ENCODE measurements around the gene ZBTB20. TPM values are rescaled to one million over a fixed set of nuclear protein-coding genes. Genes with fewer than 3 reads are reported as not detected.

Gene ZBTB20
- total RNA-seq, 1 experiment from 2014 or later: 26.5 TPM

DNA sequence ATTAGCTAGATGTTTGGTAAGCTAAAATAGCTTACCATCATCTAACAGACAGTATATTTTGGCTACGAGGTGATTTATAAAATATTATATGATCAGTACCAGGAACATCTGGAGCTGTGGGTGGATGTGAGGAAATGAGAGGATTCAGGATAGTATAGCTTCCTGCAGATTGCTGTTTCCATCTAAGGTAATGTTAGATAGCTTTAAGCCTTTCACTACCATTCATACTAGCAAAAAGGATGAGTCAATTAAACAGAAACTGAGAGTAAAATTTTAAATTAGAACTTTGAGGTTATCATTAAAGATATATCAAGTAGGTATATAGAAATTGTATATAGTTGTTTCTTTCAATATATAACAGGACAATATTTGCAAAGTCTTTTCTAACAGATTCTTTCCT lies 8.0 kb downstream of the ZBTB20 start:
- no peaks in the 10 kb centered on the region for H3K79me2 ChIP-seq (ENCODE audit: low read depth)
- no peaks in the 10 kb centered on the region for H3K4me1 ChIP-seq (replicated peaks; ENCODE audit: insufficient read depth)
- TF ChIP-seq, protein P1, sequence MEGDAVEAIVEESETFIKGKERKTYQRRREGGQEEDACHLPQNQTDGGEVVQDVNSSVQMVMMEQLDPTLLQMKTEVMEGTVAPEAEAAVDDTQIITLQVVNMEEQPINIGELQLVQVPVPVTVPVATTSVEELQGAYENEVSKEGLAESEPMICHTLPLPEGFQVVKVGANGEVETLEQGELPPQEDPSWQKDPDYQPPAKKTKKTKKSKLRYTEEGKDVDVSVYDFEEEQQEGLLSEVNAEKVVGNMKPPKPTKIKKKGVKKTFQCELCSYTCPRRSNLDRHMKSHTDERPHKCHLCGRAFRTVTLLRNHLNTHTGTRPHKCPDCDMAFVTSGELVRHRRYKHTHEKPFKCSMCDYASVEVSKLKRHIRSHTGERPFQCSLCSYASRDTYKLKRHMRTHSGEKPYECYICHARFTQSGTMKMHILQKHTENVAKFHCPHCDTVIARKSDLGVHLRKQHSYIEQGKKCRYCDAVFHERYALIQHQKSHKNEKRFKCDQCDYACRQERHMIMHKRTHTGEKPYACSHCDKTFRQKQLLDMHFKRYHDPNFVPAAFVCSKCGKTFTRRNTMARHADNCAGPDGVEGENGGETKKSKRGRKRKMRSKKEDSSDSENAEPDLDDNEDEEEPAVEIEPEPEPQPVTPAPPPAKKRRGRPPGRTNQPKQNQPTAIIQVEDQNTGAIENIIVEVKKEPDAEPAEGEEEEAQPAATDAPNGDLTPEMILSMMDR (conservative IDR thresholded peaks at IDR 0.05): no peak
- no peak for TF ChIP-seq EZH2 (IDR thresholded peaks at IDR 0.05; ENCODE audit: low read depth)
- H3K27me3 ChIP-seq (ENCODE audit: insufficient read depth, low read depth): no peaks in the 10 kb centered on the region
- no peaks in the 10 kb centered on the region for H3F3A ChIP-seq (ENCODE audit: insufficient read depth, low read depth)
- no peak overlapping the region for H3K4me2 ChIP-seq
- H4K20me1 ChIP-seq (ENCODE audit: insufficient read depth): no peaks in the 10 kb centered on the region
- BruUV-seq (replicated peaks): no TSS peak
- no peak for DNase-seq
- CTCF ChIA-PET: no interaction called here
- intact Hi-C loops (cut with micrococcal nuclease; ENCODE audit: unreplicated experiment): no loop called here
- H3K4me3 ChIP-seq: no peak overlapping the region
- no peak overlapping the region for H3K27ac ChIP-seq
- no peaks in the 10 kb centered on the region for H3K9me2 ChIP-seq (ENCODE audit: insufficient read depth)
- no peak overlapping the region for H2AFZ ChIP-seq
- H3K9me3 ChIP-seq (ENCODE audit: insufficient read depth, low read depth): no peaks in the 10 kb centered on the region
- H3K36me3 ChIP-seq (ENCODE audit: low read depth): no peaks in the 10 kb centered on the region
- POLR2A ChIA-PET (ENCODE audit: unreplicated experiment): interaction anchor here (0.6 kb wide), 1 partner anchor 16 kb away, joined by 4 read pairs; no protein-coding TSS in a partner anchor

DNA sequence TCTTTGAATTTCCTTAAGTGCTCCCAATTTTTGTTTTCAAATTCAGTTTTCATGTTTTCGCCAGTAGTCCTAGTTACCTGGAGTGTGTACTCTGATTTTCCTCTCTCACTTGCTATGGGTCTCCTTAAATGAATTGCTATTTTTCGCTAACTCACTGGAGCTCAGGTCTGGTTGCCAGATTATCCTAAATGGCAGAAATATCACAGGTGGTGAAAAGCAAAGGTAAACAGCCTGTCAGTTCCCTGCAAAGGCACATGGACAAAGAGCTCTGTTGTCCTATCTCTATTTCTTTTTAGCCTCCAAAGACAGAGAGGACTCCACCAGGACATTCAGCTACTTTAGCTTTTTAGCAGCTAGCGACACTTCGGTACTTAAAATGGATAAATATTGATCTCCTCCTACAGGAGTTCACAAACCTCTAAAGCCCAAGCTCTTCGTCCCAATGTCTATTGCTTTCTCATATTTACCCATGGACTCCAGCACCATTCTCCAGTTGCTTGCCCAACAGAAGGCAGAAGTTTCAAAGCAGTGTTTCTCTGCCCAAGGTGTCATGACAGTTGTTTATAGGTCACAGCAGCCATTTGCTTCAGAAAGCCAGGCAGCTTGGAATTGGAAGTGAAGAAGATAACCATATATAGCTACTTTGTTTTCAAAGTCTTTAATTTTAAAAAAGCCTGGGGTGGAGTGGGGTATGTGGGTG lies 12.3 kb downstream of the ZBTB20 start:
- Histone ChIP-seq H2AFZ (no peak overlapping the region), H3K27ac (no peak overlapping the region), H3K4me1 (replicated peaks; ENCODE audit: insufficient read depth) (no peaks in the 10 kb centered on the region), H3K36me3 (ENCODE audit: low read depth) (no peaks in the 10 kb centered on the region), H3K79me2 (ENCODE audit: low read depth) (no peaks in the 10 kb centered on the region), H4K20me1 (ENCODE audit: insufficient read depth) (no peaks in the 10 kb centered on the region), H3K9me2 (ENCODE audit: insufficient read depth) (no peaks in the 10 kb centered on the region), H3K27me3 (ENCODE audit: insufficient read depth, low read depth) (no peaks in the 10 kb centered on the region), H3K4me2 (no peak overlapping the region), H3F3A (ENCODE audit: insufficient read depth, low read depth) (no peaks in the 10 kb centered on the region), H3K9me3 (ENCODE audit: insufficient read depth, low read depth) (no peaks in the 10 kb centered on the region), H3K4me3 (no peak overlapping the region)
- DNase-seq: no peak
- intact Hi-C loops (cut with micrococcal nuclease; ENCODE audit: unreplicated experiment): no loop called here
- no peak for TF ChIP-seq EZH2 (IDR thresholded peaks at IDR 0.05; ENCODE audit: low read depth)
- TF ChIP-seq, protein P1 (conservative IDR thresholded peaks at IDR 0.05): no peak
- ChIA-PET CTCF (no interaction called here), POLR2A (ENCODE audit: unreplicated experiment) (no interaction called here)
- BruUV-seq (replicated peaks): no TSS peak

DNA sequence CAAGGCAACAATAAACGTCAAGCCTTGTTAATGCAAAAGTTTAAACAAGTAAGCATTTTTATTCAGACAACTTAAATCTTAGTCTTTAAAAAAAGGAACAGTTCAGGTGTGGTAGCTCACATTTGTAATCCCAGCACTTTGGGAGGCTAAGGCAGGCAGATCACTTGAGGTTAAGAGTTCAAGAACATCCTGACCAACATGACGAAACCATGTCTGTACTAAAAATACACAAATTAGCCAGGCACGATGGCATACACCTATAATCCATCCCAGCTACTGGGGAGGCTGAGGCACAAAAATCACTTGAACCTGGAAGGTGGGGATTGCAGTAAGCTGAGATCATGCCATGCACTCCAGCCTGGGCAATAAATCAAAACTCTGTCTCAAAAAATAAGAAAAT lies 19.9 kb downstream of the ZBTB20 start:
- TF ChIP-seq, protein P1 (conservative IDR thresholded peaks at IDR 0.05): no peak
- TF ChIP-seq EZH2 (IDR thresholded peaks at IDR 0.05; ENCODE audit: low read depth): no peak
- no peak overlapping the region for H3K27ac ChIP-seq
- no peaks in the 10 kb centered on the region for H3F3A ChIP-seq (ENCODE audit: insufficient read depth, low read depth)
- no peaks in the 10 kb centered on the region for H3K36me3 ChIP-seq (ENCODE audit: low read depth)
- no peak overlapping the region for H3K4me3 ChIP-seq
- H3K4me2 ChIP-seq: no peak overlapping the region
- no TSS peak for BruUV-seq (replicated peaks)
- H3K4me1 ChIP-seq (replicated peaks; ENCODE audit: insufficient read depth): no peaks in the 10 kb centered on the region
- H2AFZ ChIP-seq: no peak overlapping the region
- H3K9me3 ChIP-seq (ENCODE audit: insufficient read depth, low read depth): no peaks in the 10 kb centered on the region
- no peak for DNase-seq
- H3K9me2 ChIP-seq (ENCODE audit: insufficient read depth): no peaks in the 10 kb centered on the region
- H3K79me2 ChIP-seq (ENCODE audit: low read depth): no peaks in the 10 kb centered on the region
- ChIA-PET POLR2A (ENCODE audit: unreplicated experiment) (no interaction called here), CTCF (no interaction called here)
- H4K20me1 ChIP-seq (ENCODE audit: insufficient read depth): no peaks in the 10 kb centered on the region
- H3K27me3 ChIP-seq (ENCODE audit: insufficient read depth, low read depth): no peaks in the 10 kb centered on the region
- intact Hi-C loops (cut with micrococcal nuclease; ENCODE audit: unreplicated experiment): no loop called here

Data from PC-9 (cell line).